Nasal cavity respiratory epithelium epithelial cell of viscerocranial mucosa (primary cell): Measurements from ENCODE around the gene STING1. TPM values are rescaled to one million over a fixed set of nuclear protein-coding genes. Genes with fewer than 3 reads are reported as not detected.

ENCODE experiments used
- total RNA-seq: library from RNA; depleted of rRNA; stranded (reverse); fragments of >200 nt; gene quantifications from 2 replicates; pipeline ENCODE4 v1.2.3, GENCODE V29; 2014

STING1 gene
- total RNA-seq, result 3.4 and 11.2 TPM in 2 replicates

DNA sequence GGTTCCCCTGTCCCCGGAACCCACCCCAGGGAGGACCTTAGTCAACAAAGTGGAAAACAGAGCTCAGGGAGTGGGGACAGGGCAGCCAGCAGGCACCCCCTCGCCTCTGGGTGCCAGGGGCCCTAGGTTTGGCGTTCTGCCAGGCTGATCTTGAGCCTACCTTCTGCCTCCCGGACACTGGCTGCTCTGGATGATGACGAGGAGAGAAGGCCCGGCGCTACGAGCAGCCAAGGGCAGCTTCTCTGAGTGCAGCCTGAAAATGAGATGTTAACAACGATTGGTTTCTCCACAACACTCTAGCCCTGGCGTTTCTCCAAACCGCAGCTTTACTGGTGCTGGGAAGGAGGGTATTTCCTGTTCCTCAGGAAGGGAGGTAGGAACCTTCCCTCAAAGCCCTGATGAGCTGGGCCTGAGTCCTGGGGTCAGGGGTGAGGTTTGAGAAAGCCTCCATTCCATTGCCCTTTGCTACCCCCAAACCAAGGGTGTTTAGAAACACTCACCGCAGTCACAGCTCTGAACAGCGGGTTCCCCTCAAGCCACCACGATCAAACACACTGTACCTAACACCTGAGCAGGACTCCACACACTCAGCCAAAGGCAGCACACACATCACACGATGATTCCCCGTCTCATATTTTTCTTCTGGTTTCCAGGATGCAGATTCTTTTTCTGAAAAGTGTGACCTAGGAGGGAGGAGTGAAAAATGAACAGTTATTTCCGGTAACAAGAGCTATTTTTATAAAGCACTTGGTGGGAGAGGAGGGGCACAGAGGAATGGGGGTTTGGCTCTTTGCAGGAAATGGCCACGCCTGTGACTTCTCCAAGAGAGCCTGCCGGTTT lies at the start of gene STING1:
TSS of gene STING1 (minus strand) at position 709 of the 840 bp plus-strand sequence. CDS start 1,054 bp downstream, outside the sequence.

DNA sequence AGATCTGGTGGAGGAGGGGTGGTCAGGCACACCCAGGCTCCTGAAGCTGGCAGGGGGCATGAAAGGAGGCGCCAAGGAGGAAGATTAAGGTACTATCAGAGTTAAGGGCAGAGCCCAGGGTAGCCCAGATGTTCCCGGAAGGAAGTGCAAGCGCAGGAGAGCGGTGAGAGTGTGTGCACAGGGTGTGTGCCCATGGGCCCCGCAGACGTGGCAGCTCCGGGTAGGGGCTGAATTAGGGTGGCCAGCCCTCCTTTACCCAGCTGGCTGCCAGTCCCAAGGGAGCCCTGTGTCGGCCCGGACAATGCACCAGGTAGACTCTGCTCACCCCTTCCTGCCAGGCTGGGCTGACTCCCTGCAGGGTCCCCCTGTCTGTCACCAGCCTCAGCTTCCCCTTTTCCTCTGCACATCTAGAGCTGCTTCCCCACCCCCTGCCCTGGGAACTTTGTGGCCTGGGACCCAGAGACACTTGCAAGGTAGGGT lies 11.7 kb downstream of the STING1 start, which contains the start of gene SMIM33:
TSS of gene SMIM33 (plus strand) at position 184 of the 480 bp plus-strand sequence. CDS start at position 302, 118 bp downstream.

DNA sequence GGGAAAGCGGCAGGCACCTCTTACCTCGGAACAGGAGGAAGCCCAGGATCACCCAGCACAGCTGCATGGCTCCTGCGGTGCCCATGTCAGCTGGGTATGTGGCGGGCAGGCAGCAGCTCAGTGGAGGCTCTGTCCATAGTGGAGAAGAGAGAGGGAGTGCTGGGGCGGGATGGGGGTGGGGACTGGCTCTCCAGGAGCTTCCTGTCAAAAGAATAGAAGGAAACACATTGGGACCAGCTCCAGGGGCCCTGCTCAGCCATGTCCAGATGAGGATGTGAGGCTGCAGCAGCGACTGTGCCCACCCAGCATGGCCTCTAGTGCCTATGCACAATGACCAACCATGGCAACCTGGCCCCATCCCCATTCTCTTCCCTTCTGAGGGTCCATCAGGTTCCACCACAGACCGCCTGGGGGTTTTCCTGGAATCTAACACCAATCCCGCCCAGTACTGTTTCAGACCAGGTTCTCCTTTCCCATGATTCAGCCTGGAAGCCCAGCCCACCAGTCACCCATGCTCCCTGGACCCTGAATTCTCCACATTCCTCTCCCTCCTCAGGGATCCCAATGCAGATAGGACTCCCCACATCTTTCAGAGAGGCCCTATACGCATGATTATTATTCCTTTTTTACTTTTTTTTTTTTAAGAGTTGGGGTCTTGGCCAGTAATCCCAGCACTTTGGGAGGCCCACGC lies 19.8 kb downstream of the STING1 start, which contains the start of gene ECSCR:
TSS of gene ECSCR (minus strand) at position 158 of the 691 bp plus-strand sequence. CDS start at position 85, 73 bp downstream.

DNA sequence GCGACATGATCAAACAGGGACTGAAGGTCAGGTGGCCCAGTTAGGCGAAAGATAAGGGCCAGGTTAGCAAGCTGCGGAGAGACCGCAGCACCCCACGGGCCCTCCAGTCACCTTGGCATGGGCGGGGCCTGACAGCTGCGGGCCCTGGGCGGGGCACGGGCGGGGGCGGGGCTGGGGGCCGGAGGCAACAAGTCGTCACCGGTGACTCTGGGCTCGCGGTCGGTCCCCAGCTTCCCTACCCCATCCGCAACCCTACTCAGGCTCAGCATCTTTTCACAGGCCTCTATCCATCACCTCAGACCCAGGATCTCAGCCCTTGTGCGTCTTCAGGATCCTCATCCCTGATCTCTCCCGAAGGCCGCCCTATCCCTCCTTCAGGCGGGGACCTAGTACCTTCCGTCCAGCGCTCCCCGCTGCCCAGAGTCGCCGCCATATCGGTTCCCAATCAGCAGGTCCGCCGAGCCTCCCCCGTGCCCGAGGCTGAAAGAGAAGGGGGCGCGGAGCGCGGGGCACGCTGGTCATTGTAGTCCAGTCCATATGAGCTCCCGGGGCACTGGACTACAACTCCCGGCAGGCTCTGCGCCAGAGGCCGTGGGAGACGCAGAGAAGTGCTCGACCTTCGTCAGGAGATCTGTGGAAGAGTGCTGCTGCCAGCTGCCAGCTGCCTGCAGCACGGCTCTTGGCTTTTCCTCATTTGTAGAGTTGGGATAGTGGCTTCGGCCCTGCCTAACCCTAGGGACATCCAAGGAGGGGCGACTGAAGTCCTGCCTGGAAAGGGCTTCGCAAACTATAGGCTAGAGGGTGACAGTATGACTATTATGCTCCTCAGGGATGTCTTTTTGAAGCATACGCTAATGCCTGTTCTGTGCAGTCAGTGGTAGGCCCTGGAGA lies 43.3 kb downstream of the STING1 start, which contains the start of gene DNAJC18:
TSS of gene DNAJC18 (minus strand) at position 513 of the 891 bp plus-strand sequence. CDS start at position 433, 80 bp downstream.

Other genes with a start within 250 kb of the STING1 start
- 186 and 265 TPM in 2 replicates for gene MATR3, start 189.0 kb downstream of the STING1 start, total RNA-seq
- gene PAIP2, start 140.9 kb downstream of the STING1 start, total RNA-seq, result 52.5 and 92.6 TPM in 2 replicates
- under 0.01 TPM in 1 of 2 replicates, not detected in the other for gene SLC23A1, start 99.5 kb downstream of the STING1 start, total RNA-seq
- gene MZB1, start 92.8 kb downstream of the STING1 start, total RNA-seq, result 0.07 and 0.34 TPM in 2 replicates
- gene PROB1, start 87.7 kb downstream of the STING1 start, total RNA-seq, result 0.78 and 1.4 TPM in 2 replicates
- 4.1 and 4.4 TPM in 2 replicates for gene SPATA24, start 78.7 kb downstream of the STING1 start, total RNA-seq
- gene DNAJC18, start 43.2 kb downstream of the STING1 start, total RNA-seq, result 1.4 and 3.8 TPM in 2 replicates
- not detected in 2 replicates for gene ECSCR, start 20.0 kb downstream of the STING1 start, total RNA-seq
- not detected in 2 replicates for gene SMIM33, start 11.8 kb downstream of the STING1 start, total RNA-seq
- 46.6 and 50.2 TPM in 2 replicates for gene UBE2D2, start 78.6 kb upstream of the STING1 start, total RNA-seq
- 5.1 and 19.2 TPM in 2 replicates for gene CXXC5, start 165.6 kb upstream of the STING1 start, total RNA-seq